ENCODE results near the gene MRPS27.

The MRPS27 gene

GRCh38 chr5:72319976-72320752 is at the start of gene MRPS27, which contains the start of gene PTCD2:
Gene MRPS27, minus strand, starts transcription at chr5:72320240. Its CDS starts 19 bp downstream, at chr5:72320221.
Gene PTCD2, plus strand, starts transcription at chr5:72320373. Its CDS starts 10 bp downstream, at chr5:72320383.
- DNase-seq (ENCODE audit: low read depth in 2 of 2) = peak; percentile 85 to 89

- no peak for DNase-seq (ENCODE audit: low read depth in 2 of 2)
Measured at GRCh38 chr5:72369711-72370110, 49.7 kb upstream of the MRPS27 start.

GRCh38 chr5:72369301-72369700 is 49.3 kb upstream of the MRPS27 start:
- DNase-seq (ENCODE audit: low read depth in 2 of 2) = no peak

- DNase-seq (ENCODE audit: low read depth in 2 of 2) = no peak
Measured at GRCh38 chr5:72368271-72368670, 48.2 kb upstream of the MRPS27 start.

- DNase-seq (ENCODE audit: low read depth in 2 of 2) = no peak
Measured at GRCh38 chr5:72366324-72366976, 46.4 kb upstream of the MRPS27 start.

GRCh38 chr5:72364951-72365350 is 44.9 kb upstream of the MRPS27 start:
- DNase-seq (ENCODE audit: low read depth in 2 of 2) = no peak

GRCh38 chr5:72364171-72364570 is 44.1 kb upstream of the MRPS27 start:
- no peak for DNase-seq (ENCODE audit: low read depth in 2 of 2)

GRCh38 chr5:72363166-72363802 is 43.2 kb upstream of the MRPS27 start:
- no peak for DNase-seq (ENCODE audit: low read depth in 2 of 2)

GRCh38 chr5:72359886-72360285 is 39.8 kb upstream of the MRPS27 start:
- DNase-seq (ENCODE audit: low read depth in 2 of 2) = no peak

GRCh38 chr5:72358925-72359324 is 38.9 kb upstream of the MRPS27 start:
- DNase-seq (ENCODE audit: low read depth in 2 of 2) = no peak

GRCh38 chr5:72356361-72356760 is 36.3 kb upstream of the MRPS27 start:
- DNase-seq (ENCODE audit: low read depth in 2 of 2) = no peak

- no peak for DNase-seq (ENCODE audit: low read depth in 2 of 2)
Measured at GRCh38 chr5:72355706-72356299, 35.8 kb upstream of the MRPS27 start.

- DNase-seq (ENCODE audit: low read depth in 2 of 2) = no peak
Measured at GRCh38 chr5:72353046-72353445, 33.0 kb upstream of the MRPS27 start.

- no peak for DNase-seq (ENCODE audit: low read depth in 2 of 2)
Measured at GRCh38 chr5:72352616-72353015, 32.6 kb upstream of the MRPS27 start.

GRCh38 chr5:72351376-72351775 is 31.3 kb upstream of the MRPS27 start:
- DNase-seq (ENCODE audit: low read depth in 2 of 2) = no peak

- no peak for DNase-seq (ENCODE audit: low read depth in 2 of 2)
Measured at GRCh38 chr5:72347801-72348308, 27.8 kb upstream of the MRPS27 start.

GRCh38 chr5:72346398-72346797 is 26.4 kb upstream of the MRPS27 start:
- no peak for DNase-seq (ENCODE audit: low read depth in 2 of 2)

- no peak for DNase-seq (ENCODE audit: low read depth in 2 of 2)
Measured at GRCh38 chr5:72338689-72339209, 18.7 kb upstream of the MRPS27 start.

GRCh38 chr5:72337159-72337558 is 17.1 kb upstream of the MRPS27 start:
- no peak for DNase-seq (ENCODE audit: low read depth in 2 of 2)

- DNase-seq (ENCODE audit: low read depth in 2 of 2) = no peak
Measured at GRCh38 chr5:72330712-72331111, 10.7 kb upstream of the MRPS27 start.

- DNase-seq (ENCODE audit: low read depth in 2 of 2) = no peak
Measured at GRCh38 chr5:72328172-72328571, 8.1 kb upstream of the MRPS27 start.

- DNase-seq (ENCODE audit: low read depth in 2 of 2) = no peak
Measured at GRCh38 chr5:72326306-72326649, 6.2 kb upstream of the MRPS27 start.
